HCT116 (cell line): ENCODE measurements around the gene SDCCAG8. TPM values are rescaled to one million over a fixed set of nuclear protein-coding genes. Genes with fewer than 3 reads are reported as not detected.

Experiments used
- ATAC-seq: fragments of 200-7000 bp; cut with Tn5 transposase; 2 replicates; pipeline ENCODE4 v1.9.1; 2020; ENCODE audit warnings: mild to moderate bottlenecking, moderate library complexity
- BruUV-seq: library from RNA; stranded (reverse); fragments of 400-500 nt; replicated peaks from 2 replicates; lab custom pipeline; 2021; lab: Mats Ljungman, UMichigan
- CTCF ChIA-PET: fragments of 300-600 bp; sonication (Branson Sonifier 250); formaldehyde crosslinking; loops from one replicate; lab custom pipeline; 2021; ENCODE audit warnings: antibody characterized with exemption; lab: Charles Lee
- POLR2A ChIA-PET: fragments of 300-600, 350-600 bp; sonication (Branson Sonifier 250); formaldehyde crosslinking; loops from one replicate; lab custom pipeline; 2021; ENCODE audit warnings: antibody characterized with exemption; lab: Charles Lee
- RAD21 ChIA-PET, 2 experiments: fragments of 300-600 bp; sonication (Branson Sonifier 250); formaldehyde crosslinking; loops; one replicate each; lab custom pipeline; 2023; ENCODE audit warnings: low total read pairs in 2 of 2; ENCODE audit not compliant: uncharacterized antibody in 2 of 2, unreplicated experiment in 2 of 2, low non-redundant PET in 1 of 2; lab: Charles Lee
- DNase-seq: peaks from one replicate; pipeline ENCODE4 v3.0.0-alpha.2; 2010; ENCODE audit warnings: low read depth, low spot score
- H2AFZ ChIP-seq: fragments of 200-600 bp; shearing (Covaris generic), sonication (generic); 2 replicates; pipeline ENCODE4 v1.6.1; 2017; ENCODE audit warnings: low read depth, mixed run types, mixed read lengths, antibody characterized with exemption, low read length; ENCODE audit not compliant: poor library complexity, severe bottlenecking
- H3K27ac ChIP-seq: 2 replicates; pipeline ENCODE4 v1.5.1; 2012; ENCODE audit warnings: low read depth, low read length
- H3K27me3 ChIP-seq: fragments of 200-600 bp; sonication (generic); 2 replicates; pipeline ENCODE4 v1.6.1; 2016; ENCODE audit warnings: mixed run types, low read length, mixed read lengths; ENCODE audit not compliant: insufficient read depth
- H3K36me3 ChIP-seq, 2 experiments: fragments of 200-500 bp in 1 of 2; fragments of 200-600 bp in 1 of 2; sonication (Bioruptor generic) in 1 of 2; sonication (generic) in 1 of 2; 2 replicates each; pipeline versions ENCODE4 v1.5.1 to v1.6.1; 2014 to 2016; ENCODE audit warnings: low read length in 2 of 2, inconsistent platforms in 1 of 2, mixed read lengths in 1 of 2, mixed run types in 1 of 2; ENCODE audit not compliant: insufficient read depth in 2 of 2, control insufficient read depth in 1 of 2
- H3K4me1 ChIP-seq, 2 experiments: fragments of 200-600 bp in 1 of 2; sonication (generic) in 1 of 2; 2 replicates each; pipeline versions ENCODE4 v1.5.1 to v1.6.1; 2012 to 2017; ENCODE audit warnings: low read length in 2 of 2, inconsistent platforms in 1 of 2, mild to moderate bottlenecking in 1 of 2, mixed read lengths in 1 of 2, mixed run types in 1 of 2, moderate library complexity in 1 of 2; ENCODE audit not compliant: insufficient read depth in 2 of 2, control insufficient read depth in 1 of 2
- H3K4me2 ChIP-seq: fragments of 200-600 bp; sonication (generic); 2 replicates; pipeline ENCODE4 v1.6.1; 2017; ENCODE audit warnings: mixed run types, low read length, mixed read lengths
- H3K4me3 ChIP-seq, 2 experiments: fragments of 200-600 bp in 1 of 2; sonication (generic) in 1 of 2; replicated peaks in 1 of 2; 2 replicates each; pipeline ENCODE4 v1.5.1; 2011 to 2016; ENCODE audit warnings: low read length in 2 of 2, control low read depth in 1 of 2, low read depth in 1 of 2, mild to moderate bottlenecking in 1 of 2, mixed read lengths in 1 of 2, mixed run types in 1 of 2
- H3K79me2 ChIP-seq: fragments of 200-600 bp; sonication (generic); 2 replicates; pipeline ENCODE4 v1.6.1; 2017; ENCODE audit warnings: mild to moderate bottlenecking, mixed run types, low read length, moderate library complexity, mixed read lengths; ENCODE audit not compliant: insufficient read depth
- H3K9ac ChIP-seq: fragments of 200-600 bp; sonication (generic); 2 replicates; pipeline ENCODE4 v1.6.1; 2016; ENCODE audit warnings: low read length, mixed read lengths
- H3K9me2 ChIP-seq: fragments of 200-600 bp; sonication (generic), shearing (Covaris generic); 2 replicates; pipeline ENCODE4 v1.6.1; 2017; ENCODE audit warnings: mixed run types, mild to moderate bottlenecking, moderate library complexity; ENCODE audit not compliant: insufficient read depth
- H3K9me3 ChIP-seq, 2 experiments: fragments of 200-500 bp in 1 of 2; fragments of 200-600 bp in 1 of 2; sonication (Bioruptor generic) in 1 of 2; sonication (generic) in 1 of 2; 2 replicates each; pipeline ENCODE4 v1.6.1; 2014 to 2017; ENCODE audit warnings: low read length in 2 of 2, mixed read lengths in 2 of 2, inconsistent platforms in 1 of 2, low read depth in 1 of 2, mild to moderate bottlenecking in 1 of 2, mixed run types in 1 of 2, moderate library complexity in 1 of 2; ENCODE audit not compliant: control insufficient read depth in 1 of 2, insufficient read depth in 1 of 2
- H4K20me1 ChIP-seq: fragments of 200-600 bp; sonication (generic), shearing (Covaris generic); 2 replicates; pipeline ENCODE4 v1.6.1; 2017; ENCODE audit warnings: mixed run types, mild to moderate bottlenecking, moderate library complexity; ENCODE audit not compliant: insufficient read depth
- CEBPB ChIP-seq: IDR thresholded peaks from 2 replicates; pipeline ENCODE4 v1.6.1; 2012; ENCODE audit warnings: low read depth
- EGR1 ChIP-seq: IDR thresholded peaks from 2 replicates; pipeline ENCODE4 v1.6.1; 2012; ENCODE audit warnings: low read depth
- ELF1 ChIP-seq: IDR thresholded peaks from 2 replicates; pipeline ENCODE4 v1.6.1; 2012; ENCODE audit warnings: low read depth, borderline replicate concordance
- EZH2 ChIP-seq: fragments of 200-600 bp; sonication (generic); IDR thresholded peaks from 2 replicates; pipeline ENCODE4 v1.6.1; 2017; ENCODE audit warnings: antibody characterized with exemption, mixed run types
- EZH2phosphoT487 ChIP-seq: fragments of 200-600 bp; IDR thresholded peaks from 2 replicates; pipeline ENCODE4 v1.6.1; 2018; ENCODE audit warnings: antibody characterized with exemption, borderline replicate concordance
- FOSL1 ChIP-seq: IDR thresholded peaks from 2 replicates; pipeline ENCODE4 v1.6.1; 2012; ENCODE audit warnings: low read depth
- JUND ChIP-seq: IDR thresholded peaks from 2 replicates; pipeline ENCODE4 v1.6.1; 2012
- POLR2A ChIP-seq: IDR thresholded peaks from 2 replicates; pipeline ENCODE4 v1.7.0; 2011; ENCODE audit warnings: borderline replicate concordance; ENCODE audit not compliant: insufficient read depth, insufficient read length; ENCODE audit errors: extremely low read depth
- POLR2AphosphoS5 ChIP-seq: IDR thresholded peaks from 2 replicates; pipeline ENCODE4 v1.6.1; 2011; ENCODE audit warnings: mild to moderate bottlenecking, low read depth, low read length, moderate library complexity
- RAD21 ChIP-seq: IDR thresholded peaks from 2 replicates; pipeline ENCODE4 v1.6.1; 2012; ENCODE audit warnings: low read depth, mild to moderate bottlenecking
- YY1 ChIP-seq: IDR thresholded peaks from 2 replicates; pipeline ENCODE4 v1.6.1; 2011; ENCODE audit warnings: low read length, low read depth, moderate library complexity, mild to moderate bottlenecking; ENCODE audit not compliant: insufficient replicate concordance; ENCODE audit errors: extremely low read depth
- ZFX ChIP-seq: fragments of 450-650 bp; IDR thresholded peaks from 2 replicates; pipeline ENCODE4 v1.6.1; 2017
- intact Hi-C: fragments of 100-400 bp; cut with micrococcal nuclease; formaldehyde crosslinking; loops from 2 replicates; pipeline ENCODE4 v1.10.0; 2022
- total RNA-seq: library from RNA; stranded (reverse); gene quantifications from one replicate; pipeline ENCODE4 v1.2.1, GENCODE V29; 2021; ENCODE audit not compliant: unreplicated experiment
- TF ChIP-seq, protein P1 (sequence below): IDR thresholded peaks from 2 replicates; pipeline ENCODE4 v1.6.1; 2012
- TF ChIP-seq, protein P2 (sequence below), 3 experiments: fragments of 200-600 bp in 1 of 3; sonication (generic) in 1 of 3; IDR thresholded peaks in 2 of 3; conservative IDR thresholded peaks in 1 of 3; 2 replicates each; pipeline ENCODE4 v1.5.1; 2012 to 2017; ENCODE audit warnings: low read depth in 2 of 3, low read length in 2 of 3, antibody characterized with exemption in 1 of 3, borderline replicate concordance in 1 of 3, control low read depth in 1 of 3, mild to moderate bottlenecking in 1 of 3, mixed read lengths in 1 of 3, mixed run types in 1 of 3, moderate library complexity in 1 of 3; ENCODE audit not compliant: insufficient read depth in 1 of 3
- TF ChIP-seq, protein P3 (sequence below): IDR thresholded peaks from 2 replicates; pipeline ENCODE4 v1.6.1; 2011; ENCODE audit warnings: mild to moderate bottlenecking, low read length, moderate library complexity; ENCODE audit not compliant: insufficient replicate concordance; ENCODE audit errors: extremely low read depth

The SDCCAG8 gene
- total RNA-seq, 1 experiment from 2014 or later = 38.2 TPM

DNA sequence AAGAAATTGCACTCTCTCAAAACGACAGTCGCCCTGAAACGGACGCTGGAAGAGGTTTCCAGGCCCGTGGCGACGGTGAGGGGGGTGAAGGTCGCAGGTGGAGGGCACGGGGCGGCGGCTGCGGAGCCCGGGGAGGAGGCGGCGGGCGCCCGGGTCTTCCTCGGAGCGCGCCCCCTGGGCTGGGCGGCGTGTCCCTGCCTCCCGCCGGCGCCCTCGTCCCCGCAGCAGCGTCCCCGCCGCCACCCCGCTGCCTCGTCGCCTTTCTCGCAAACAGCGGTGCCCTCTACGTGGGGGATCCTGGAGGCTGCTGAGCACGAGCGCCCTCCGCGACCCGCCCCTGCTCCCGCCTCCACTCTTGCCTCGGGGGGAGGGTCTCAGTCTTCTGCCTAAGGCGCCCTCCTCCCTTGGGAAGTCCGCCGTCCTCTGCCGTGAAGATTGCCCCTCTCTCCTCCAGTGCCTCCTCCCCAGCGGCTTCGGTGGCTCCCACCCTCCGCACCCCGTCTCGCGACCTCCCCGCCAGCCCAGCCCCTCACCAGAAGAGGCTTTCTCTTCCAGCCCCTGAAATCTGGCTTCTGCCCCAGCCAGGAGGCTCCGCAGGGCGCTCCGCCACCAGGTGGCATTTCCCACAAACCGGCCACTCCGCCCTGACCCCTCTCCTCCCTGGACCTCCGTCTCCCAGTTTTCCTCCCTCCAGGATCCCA is 227.4 kb downstream of the SDCCAG8 start:
- H3K9me2 ChIP-seq = no peaks in the 10 kb centered on the region
- POLR2A ChIA-PET = no interaction called here
- no peaks in the 10 kb centered on the region for H4K20me1 ChIP-seq
- intact Hi-C loops = no loop called here
- H3K9me3 ChIP-seq = no peaks in the 10 kb centered on the region
- no peak overlapping the region for H3K27ac ChIP-seq
- CTCF ChIA-PET = no interaction called here
- no peaks in the 10 kb centered on the region for H3K27me3 ChIP-seq
- no peak overlapping the region for H2AFZ ChIP-seq
- ATAC-seq = no peak
- peaks cover 2 to 17% of the 10 kb centered on the region in 2 experiments; a peak in 3 of 4 replicates for H3K4me1 ChIP-seq
- H3K4me2 ChIP-seq = no peak overlapping the region
- RAD21 ChIA-PET = no interaction called here
- BruUV-seq = no TSS peak
- TF ChIP-seq, protein P1, sequence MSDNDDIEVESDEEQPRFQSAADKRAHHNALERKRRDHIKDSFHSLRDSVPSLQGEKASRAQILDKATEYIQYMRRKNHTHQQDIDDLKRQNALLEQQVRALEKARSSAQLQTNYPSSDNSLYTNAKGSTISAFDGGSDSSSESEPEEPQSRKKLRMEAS = no peak
- TF ChIP-seq, protein P2, sequence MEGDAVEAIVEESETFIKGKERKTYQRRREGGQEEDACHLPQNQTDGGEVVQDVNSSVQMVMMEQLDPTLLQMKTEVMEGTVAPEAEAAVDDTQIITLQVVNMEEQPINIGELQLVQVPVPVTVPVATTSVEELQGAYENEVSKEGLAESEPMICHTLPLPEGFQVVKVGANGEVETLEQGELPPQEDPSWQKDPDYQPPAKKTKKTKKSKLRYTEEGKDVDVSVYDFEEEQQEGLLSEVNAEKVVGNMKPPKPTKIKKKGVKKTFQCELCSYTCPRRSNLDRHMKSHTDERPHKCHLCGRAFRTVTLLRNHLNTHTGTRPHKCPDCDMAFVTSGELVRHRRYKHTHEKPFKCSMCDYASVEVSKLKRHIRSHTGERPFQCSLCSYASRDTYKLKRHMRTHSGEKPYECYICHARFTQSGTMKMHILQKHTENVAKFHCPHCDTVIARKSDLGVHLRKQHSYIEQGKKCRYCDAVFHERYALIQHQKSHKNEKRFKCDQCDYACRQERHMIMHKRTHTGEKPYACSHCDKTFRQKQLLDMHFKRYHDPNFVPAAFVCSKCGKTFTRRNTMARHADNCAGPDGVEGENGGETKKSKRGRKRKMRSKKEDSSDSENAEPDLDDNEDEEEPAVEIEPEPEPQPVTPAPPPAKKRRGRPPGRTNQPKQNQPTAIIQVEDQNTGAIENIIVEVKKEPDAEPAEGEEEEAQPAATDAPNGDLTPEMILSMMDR (IDR thresholded peaks at IDR 0.05 in 2 of 3, conservative IDR thresholded peaks at IDR 0.05 in 1 of 3; ENCODE audit: borderline replicate concordance in 1 of 3, insufficient read depth in 1 of 3, low read depth in 2 of 3, low read length in 2 of 3) = peak in 1 of 3 experiments; percentile 9; a peak in 1 of 6 replicates
- TF ChIP-seq ZFX = no peak
- TF ChIP-seq, all 23 proteins: peak for 1
- Histone ChIP-seq H3K4me3 (no peak overlapping the region), H3K79me2 (peaks cover 1% of the 10 kb centered on the region; the same call in 1 of the 2 replicates), H3K36me3 (no peaks in the 10 kb centered on the region), H3K9ac (no peak overlapping the region)
- DNase-seq = no peak

DNA sequence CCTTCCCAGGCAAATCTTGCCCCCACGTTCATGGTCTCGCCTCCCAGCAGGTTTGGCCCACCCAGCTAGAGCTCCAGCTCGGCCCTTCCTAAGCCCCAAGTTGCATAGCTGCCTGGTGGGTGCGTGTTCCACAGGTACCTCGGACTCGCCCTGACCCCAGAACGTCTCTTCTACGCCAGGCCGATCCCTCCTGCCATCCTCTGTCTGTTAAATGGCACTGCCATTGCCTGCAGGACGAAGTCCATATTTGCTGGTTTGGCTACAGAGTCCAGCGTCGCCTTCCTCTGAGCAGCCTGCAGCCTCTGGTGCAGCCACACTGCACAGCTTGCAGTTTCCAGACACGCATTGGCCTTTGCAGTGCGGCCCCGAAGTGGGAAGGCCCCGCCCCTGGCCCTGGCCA is 228.1 kb downstream of the SDCCAG8 start:
- H3K9me3 ChIP-seq = no peaks in the 10 kb centered on the region
- H3K4me3 ChIP-seq = no peak overlapping the region
- ChIA-PET RAD21 (no interaction called here), CTCF (no interaction called here), POLR2A (no interaction called here)
- no peaks in the 10 kb centered on the region for H3K36me3 ChIP-seq
- H3K79me2 ChIP-seq = peaks cover 9% of the 10 kb centered on the region; the same call in 1 of the 2 replicates
- no peaks in the 10 kb centered on the region for H3K9me2 ChIP-seq
- H3K27me3 ChIP-seq = no peaks in the 10 kb centered on the region
- intact Hi-C loops = no loop called here
- TF ChIP-seq ELF1 (no peak), YY1 (no peak), EZH2 (no peak), POLR2A (no peak), RAD21 (no peak), FOSL1 (no peak), EGR1 (no peak), POLR2AphosphoS5 (no peak), JUND (no peak), CEBPB (no peak), EZH2phosphoT487 (no peak), ZFX (no peak)
- TF ChIP-seq, protein P3, sequence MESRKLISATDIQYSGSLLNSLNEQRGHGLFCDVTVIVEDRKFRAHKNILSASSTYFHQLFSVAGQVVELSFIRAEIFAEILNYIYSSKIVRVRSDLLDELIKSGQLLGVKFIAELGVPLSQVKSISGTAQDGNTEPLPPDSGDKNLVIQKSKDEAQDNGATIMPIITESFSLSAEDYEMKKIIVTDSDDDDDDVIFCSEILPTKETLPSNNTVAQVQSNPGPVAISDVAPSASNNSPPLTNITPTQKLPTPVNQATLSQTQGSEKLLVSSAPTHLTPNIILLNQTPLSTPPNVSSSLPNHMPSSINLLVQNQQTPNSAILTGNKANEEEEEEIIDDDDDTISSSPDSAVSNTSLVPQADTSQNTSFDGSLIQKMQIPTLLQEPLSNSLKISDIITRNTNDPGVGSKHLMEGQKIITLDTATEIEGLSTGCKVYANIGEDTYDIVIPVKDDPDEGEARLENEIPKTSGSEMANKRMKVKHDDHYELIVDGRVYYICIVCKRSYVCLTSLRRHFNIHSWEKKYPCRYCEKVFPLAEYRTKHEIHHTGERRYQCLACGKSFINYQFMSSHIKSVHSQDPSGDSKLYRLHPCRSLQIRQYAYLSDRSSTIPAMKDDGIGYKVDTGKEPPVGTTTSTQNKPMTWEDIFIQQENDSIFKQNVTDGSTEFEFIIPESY = no peak
- H3K4me1 ChIP-seq = peaks cover 2 to 22% of the 10 kb centered on the region in 2 experiments; a peak in 3 of 4 replicates
- ATAC-seq = no peak
- no peak overlapping the region for H3K9ac ChIP-seq
- H4K20me1 ChIP-seq = no peaks in the 10 kb centered on the region
- no peak overlapping the region for H3K4me2 ChIP-seq
- H3K27ac ChIP-seq = no peak overlapping the region
- BruUV-seq = no TSS peak
- DNase-seq = no peak
- no peak overlapping the region for H2AFZ ChIP-seq
